OCI-LY1 (cell line): ENCODE data around the gene CYP2A7.
"Not testable (repeated sequence)": the region's sequence is repeated elsewhere in the genome, so short reads cannot be mapped to it uniquely, and the experiment has no call there.

ENCODE experiments used
- H2AFZ ChIP-seq: fragments of 200-600 bp; sonication (generic), shearing (Covaris generic); 2 replicates; pipeline ENCODE4 v1.6.0; 2014; ENCODE audit warnings: antibody characterized with exemption, mild to moderate bottlenecking, low read length
- H3F3A ChIP-seq: fragments of 200-600 bp; sonication (generic), shearing (Covaris generic); 2 replicates; pipeline ENCODE4 v1.6.0; 2014; ENCODE audit warnings: mild to moderate bottlenecking, antibody characterized with exemption, low read length, moderate library complexity; ENCODE audit not compliant: insufficient read depth
- H3K27ac ChIP-seq: fragments of 200-600 bp; sonication (generic); 2 replicates; pipeline ENCODE4 v1.5.1; 2014; ENCODE audit warnings: low read length, mixed run types, mild to moderate bottlenecking, low read depth; ENCODE audit not compliant: poor library complexity, severe bottlenecking
- H3K27me3 ChIP-seq: fragments of 200-600 bp; sonication (generic); 2 replicates; pipeline ENCODE4 v1.6.0; 2014; ENCODE audit warnings: antibody characterized with exemption, mild to moderate bottlenecking, low read length, moderate library complexity; ENCODE audit not compliant: insufficient read depth
- H3K36me3 ChIP-seq: fragments of 200-600 bp; sonication (generic); 2 replicates; pipeline ENCODE4 v1.6.1; 2014; ENCODE audit warnings: mild to moderate bottlenecking, antibody characterized with exemption, low read length, moderate library complexity, mixed read lengths; ENCODE audit not compliant: insufficient read depth
- H3K4me1 ChIP-seq: fragments of 200-600 bp; sonication (generic); 2 replicates; pipeline ENCODE4 v1.5.1; 2014; ENCODE audit warnings: mild to moderate bottlenecking, low read length, moderate library complexity; ENCODE audit not compliant: insufficient read depth, severe bottlenecking
- H3K4me2 ChIP-seq: fragments of 200-600 bp; sonication (generic), shearing (Covaris generic); 2 replicates; pipeline ENCODE4 v1.6.1; 2014; ENCODE audit warnings: low read length
- H3K4me3 ChIP-seq: fragments of 200-600 bp; sonication (generic); 2 replicates; pipeline ENCODE4 v1.5.1; 2014; ENCODE audit warnings: low read length, low read depth, mild to moderate bottlenecking, mixed read lengths; ENCODE audit not compliant: poor library complexity, severe bottlenecking
- H3K79me2 ChIP-seq: fragments of 200-600 bp; shearing (Covaris generic); 2 replicates; pipeline ENCODE4 v1.6.1; 2016; ENCODE audit warnings: mixed run types, low read length, mixed read lengths; ENCODE audit not compliant: insufficient read depth
- H3K9ac ChIP-seq: fragments of 200-600 bp; sonication (generic), shearing (Covaris generic); 2 replicates; pipeline ENCODE4 v1.6.1; 2014; ENCODE audit warnings: mild to moderate bottlenecking, low read length, mixed read lengths
- H3K9me2 ChIP-seq: fragments of 200-600 bp; sonication (generic), shearing (Covaris generic); 2 replicates; pipeline ENCODE4 v1.6.1; 2014; ENCODE audit warnings: low read depth, mild to moderate bottlenecking, low read length, mixed read lengths
- H3K9me3 ChIP-seq: fragments of 200-600 bp; shearing (Covaris generic); 2 replicates; pipeline ENCODE4 v1.6.1; 2014; ENCODE audit warnings: low read length, mixed read lengths
- H4K20me1 ChIP-seq: fragments of 200-600 bp; sonication (generic), shearing (Covaris generic); 2 replicates; pipeline ENCODE4 v1.6.0; 2016; ENCODE audit warnings: mild to moderate bottlenecking, low read length; ENCODE audit not compliant: insufficient read depth
- EZH2 ChIP-seq: fragments of 200-600 bp; sonication (generic), shearing (Covaris generic); IDR thresholded peaks from 2 replicates; pipeline ENCODE4 v1.8.0; 2017; ENCODE audit warnings: borderline replicate concordance, mixed run types, mild to moderate bottlenecking, antibody characterized with exemption, low read length, moderate library complexity, mixed read lengths
- TF ChIP-seq, protein P1 (sequence below): fragments of 200-600 bp; sonication (generic), shearing (Covaris generic); IDR thresholded peaks from 2 replicates; pipeline ENCODE4 v1.5.1; 2017; ENCODE audit warnings: mild to moderate bottlenecking, antibody characterized with exemption, low read length, moderate library complexity, mixed read lengths

The CYP2A7 gene

GRCh38 chr19:40907968-40908735 is 26.1 kb upstream of the CYP2A7 start:
- Histone ChIP-seq H3K36me3 (no peaks in the 10 kb centered on the region), H3K79me2 (no peaks in the 10 kb centered on the region), H3K9me3 (no peaks in the 10 kb centered on the region), H3K4me2 (no peak overlapping the region), H2AFZ (no peak overlapping the region), H4K20me1 (no peaks in the 10 kb centered on the region), H3K9me2 (no peaks in the 10 kb centered on the region), H3F3A (no peaks in the 10 kb centered on the region), H3K27ac (no peak overlapping the region), H3K27me3 (no peaks in the 10 kb centered on the region), H3K9ac (no peak overlapping the region), H3K4me3 (no peak overlapping the region), H3K4me1 (no peaks in the 10 kb centered on the region)
- no peak for TF ChIP-seq EZH2
- TF ChIP-seq, protein P1, sequence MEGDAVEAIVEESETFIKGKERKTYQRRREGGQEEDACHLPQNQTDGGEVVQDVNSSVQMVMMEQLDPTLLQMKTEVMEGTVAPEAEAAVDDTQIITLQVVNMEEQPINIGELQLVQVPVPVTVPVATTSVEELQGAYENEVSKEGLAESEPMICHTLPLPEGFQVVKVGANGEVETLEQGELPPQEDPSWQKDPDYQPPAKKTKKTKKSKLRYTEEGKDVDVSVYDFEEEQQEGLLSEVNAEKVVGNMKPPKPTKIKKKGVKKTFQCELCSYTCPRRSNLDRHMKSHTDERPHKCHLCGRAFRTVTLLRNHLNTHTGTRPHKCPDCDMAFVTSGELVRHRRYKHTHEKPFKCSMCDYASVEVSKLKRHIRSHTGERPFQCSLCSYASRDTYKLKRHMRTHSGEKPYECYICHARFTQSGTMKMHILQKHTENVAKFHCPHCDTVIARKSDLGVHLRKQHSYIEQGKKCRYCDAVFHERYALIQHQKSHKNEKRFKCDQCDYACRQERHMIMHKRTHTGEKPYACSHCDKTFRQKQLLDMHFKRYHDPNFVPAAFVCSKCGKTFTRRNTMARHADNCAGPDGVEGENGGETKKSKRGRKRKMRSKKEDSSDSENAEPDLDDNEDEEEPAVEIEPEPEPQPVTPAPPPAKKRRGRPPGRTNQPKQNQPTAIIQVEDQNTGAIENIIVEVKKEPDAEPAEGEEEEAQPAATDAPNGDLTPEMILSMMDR, result no peak

DNA sequence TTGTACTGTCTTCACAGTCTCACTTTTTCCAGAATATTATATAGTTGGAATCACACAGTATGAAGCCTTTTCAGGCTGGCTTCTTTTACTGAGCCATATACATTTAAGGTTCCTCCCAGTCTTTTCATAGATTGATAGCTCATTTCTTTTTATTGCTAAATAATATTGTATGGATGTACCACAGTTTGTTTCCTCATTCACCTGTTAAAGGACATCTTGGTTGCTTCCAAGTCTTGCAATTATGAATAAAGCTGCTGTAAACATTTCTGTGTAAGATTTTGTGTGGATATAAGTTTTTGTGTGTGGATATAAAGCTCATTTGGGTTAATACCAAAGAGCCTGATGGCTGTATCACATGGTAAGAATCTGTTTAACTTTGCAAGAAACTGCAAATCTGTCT is 24.5 kb upstream of the CYP2A7 start:
- Histone ChIP-seq H3K9ac (no peak overlapping the region), H3K36me3 (no peaks in the 10 kb centered on the region), H4K20me1 (no peaks in the 10 kb centered on the region), H3K9me3 (no peaks in the 10 kb centered on the region), H3F3A (no peaks in the 10 kb centered on the region), H3K4me3 (no peak overlapping the region), H3K9me2 (no peaks in the 10 kb centered on the region), H3K27ac (no peak overlapping the region), H3K4me1 (no peaks in the 10 kb centered on the region), H3K79me2 (no peaks in the 10 kb centered on the region), H2AFZ (no peak overlapping the region), H3K4me2 (no peak overlapping the region), H3K27me3 (no peaks in the 10 kb centered on the region)
- TF ChIP-seq, protein P1, result no peak
- TF ChIP-seq EZH2, result no peak

DNA sequence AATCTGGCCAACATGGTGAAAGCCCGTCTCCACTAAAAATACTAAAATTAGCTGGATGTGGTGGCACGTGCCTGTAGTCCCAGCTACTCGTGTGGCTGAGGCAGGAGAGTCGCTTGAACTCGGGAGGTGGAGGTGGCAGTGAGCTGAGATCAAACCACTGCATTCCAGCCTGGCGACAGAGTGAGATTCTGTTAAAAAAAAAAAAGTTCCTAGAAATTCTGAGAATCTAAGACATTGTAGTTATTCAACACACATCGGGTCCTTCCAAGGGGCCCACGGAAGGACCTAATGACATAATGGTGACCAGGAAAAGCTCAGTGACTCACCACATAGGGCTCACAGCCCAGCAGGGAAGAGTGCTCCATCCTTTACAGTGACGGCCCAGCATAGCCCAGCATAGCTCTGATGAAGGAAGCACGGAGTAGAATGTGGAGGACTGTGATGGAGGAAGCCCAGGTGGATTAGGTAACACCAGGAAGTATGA is 22.7 kb upstream of the CYP2A7 start:
- not testable (repeated sequence) for H3K9me2 ChIP-seq, H3K4me3 ChIP-seq, H3K36me3 ChIP-seq, H3K9ac ChIP-seq, H3K27me3 ChIP-seq, H3K79me2 ChIP-seq, H4K20me1 ChIP-seq, H3K4me1 ChIP-seq, H3F3A ChIP-seq, H2AFZ ChIP-seq, H3K4me2 ChIP-seq, H3K27ac ChIP-seq, H3K9me3 ChIP-seq

- not testable (repeated sequence) for H3K4me2 ChIP-seq, H3K9me2 ChIP-seq, H3K4me1 ChIP-seq, H4K20me1 ChIP-seq, H3K4me3 ChIP-seq, H2AFZ ChIP-seq, H3K79me2 ChIP-seq, H3K9me3 ChIP-seq, H3F3A ChIP-seq, H3K36me3 ChIP-seq, H3K9ac ChIP-seq, H3K27ac ChIP-seq, H3K27me3 ChIP-seq
Measured at GRCh38 chr19:40901975-40902750, 20.1 kb upstream of the CYP2A7 start.

GRCh38 chr19:40900521-40900920 is 18.5 kb upstream of the CYP2A7 start:
- H3K4me3 ChIP-seq, H3K79me2 ChIP-seq, H3F3A ChIP-seq, H3K4me1 ChIP-seq, H3K9ac ChIP-seq, H3K27me3 ChIP-seq, H3K4me2 ChIP-seq, H3K9me2 ChIP-seq, H4K20me1 ChIP-seq, H3K27ac ChIP-seq, H3K36me3 ChIP-seq, H3K9me3 ChIP-seq, H2AFZ ChIP-seq: not testable (repeated sequence)

DNA sequence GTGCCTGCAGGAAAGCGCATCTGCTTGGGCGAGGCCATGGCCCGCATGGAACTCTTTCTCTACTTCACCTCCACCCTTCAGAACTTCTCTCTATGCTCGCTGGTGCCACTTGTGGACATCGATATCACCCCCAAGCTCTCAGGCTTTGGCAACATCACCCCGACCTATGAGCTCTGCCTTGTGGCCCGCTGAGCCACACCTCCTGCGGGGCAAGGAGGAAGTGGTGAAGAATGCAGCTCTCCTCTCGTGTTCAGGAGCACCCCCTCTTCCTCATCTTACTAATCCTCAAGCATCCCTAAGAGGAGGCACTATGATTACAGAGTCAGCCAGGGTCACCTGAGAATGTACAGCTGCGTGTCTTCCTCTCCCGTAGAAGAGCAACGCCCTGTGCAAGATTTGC is 17.9 kb upstream of the CYP2A7 start:
- H3K36me3 ChIP-seq, H2AFZ ChIP-seq, H3K4me2 ChIP-seq, H3K27ac ChIP-seq, H4K20me1 ChIP-seq, H3K4me3 ChIP-seq, H3K79me2 ChIP-seq, H3K9ac ChIP-seq, H3K27me3 ChIP-seq, H3F3A ChIP-seq, H3K9me3 ChIP-seq, H3K9me2 ChIP-seq, H3K4me1 ChIP-seq: not testable (repeated sequence)
